ENCODE results near the gene DYTN.
"Not testable (repeated sequence)": the region's sequence is repeated elsewhere in the genome, so short reads cannot be mapped to it uniquely, and the experiment has no call there.

DYTN gene

DNA sequence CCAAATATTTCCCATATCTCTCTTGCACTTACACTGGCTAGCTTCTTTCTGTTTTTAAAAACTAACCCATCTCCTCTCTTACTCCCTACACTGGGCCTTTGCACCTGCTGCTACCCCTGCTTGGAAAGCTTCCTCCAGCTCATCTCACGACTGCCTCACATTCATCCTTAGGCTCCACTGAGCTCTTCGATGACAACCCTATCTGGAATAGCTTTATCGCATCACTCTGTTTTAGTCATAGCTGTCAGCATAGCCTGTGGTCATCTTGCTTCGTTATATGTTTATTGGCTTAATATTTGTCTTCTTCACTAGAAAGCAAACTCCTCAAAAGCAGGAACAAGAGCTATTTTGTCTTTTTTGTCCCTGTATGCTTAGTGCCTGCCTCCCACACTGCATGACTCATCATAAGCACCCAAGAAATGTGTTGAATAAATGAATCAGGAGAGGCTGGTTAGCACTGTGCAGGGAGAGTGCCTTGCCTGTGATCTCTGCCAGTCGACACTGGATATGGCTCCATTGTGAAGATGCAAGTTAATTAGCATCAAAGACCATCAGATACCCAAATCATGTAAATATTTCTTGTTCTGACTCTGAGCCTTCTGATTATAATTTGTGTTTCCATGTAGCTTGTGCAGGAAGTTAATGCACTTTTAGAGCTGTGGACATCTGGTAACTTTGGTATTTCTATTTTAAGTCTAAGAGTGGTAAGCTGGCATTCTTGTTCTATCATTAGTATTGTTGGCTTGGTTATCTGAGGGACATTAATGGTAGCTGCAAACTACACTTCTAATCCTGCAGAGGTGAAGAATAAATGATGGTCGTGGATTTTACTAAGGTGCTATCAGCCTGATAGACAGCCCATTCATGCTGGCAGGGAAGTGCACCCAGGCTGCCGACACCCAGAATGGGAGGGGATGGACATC is 10.3 kb upstream of the DYTN start:
- FAIRE-seq: no peak
- no peak for DNase-seq (ENCODE audit: insufficient read length)
- no peak for TF ChIP-seq POLR2A (IDR thresholded peaks at IDR 0.05; ENCODE audit: low read depth, low read length)
- no peak for TF ChIP-seq POLR2AphosphoS5 (IDR thresholded peaks at IDR 0.05; ENCODE audit: low read depth, low read length)
- TF ChIP-seq TAF1 (IDR thresholded peaks at IDR 0.05; ENCODE audit: borderline replicate concordance, low read depth, low read length): no peak

DNA sequence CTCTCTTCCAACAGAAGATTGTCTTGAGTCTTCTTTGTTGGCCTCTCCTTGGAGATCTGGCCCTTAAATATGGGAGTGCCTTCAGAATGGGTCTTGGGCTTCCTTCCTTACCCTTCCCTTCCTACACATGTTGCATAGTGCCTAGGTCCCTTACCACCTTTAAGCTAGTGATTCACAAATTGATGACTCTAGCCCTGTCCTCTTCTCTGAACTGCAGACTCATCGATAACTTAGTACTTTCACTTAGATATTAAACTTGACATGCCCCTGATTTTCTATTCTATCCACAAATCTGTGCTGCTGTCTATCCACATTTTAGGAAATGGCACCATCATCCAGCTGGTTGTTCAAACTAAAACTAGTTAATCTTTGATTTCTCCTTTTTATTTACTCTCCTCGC is 9.1 kb upstream of the DYTN start:
- no peak for FAIRE-seq
- no peak for TF ChIP-seq POLR2A (IDR thresholded peaks at IDR 0.05; ENCODE audit: low read depth, low read length)
- no peak for TF ChIP-seq POLR2AphosphoS5 (IDR thresholded peaks at IDR 0.05; ENCODE audit: low read depth, low read length)
- TF ChIP-seq TAF1 (IDR thresholded peaks at IDR 0.05; ENCODE audit: borderline replicate concordance, low read depth, low read length): no peak
- no peak for DNase-seq (ENCODE audit: insufficient read length)

DNA sequence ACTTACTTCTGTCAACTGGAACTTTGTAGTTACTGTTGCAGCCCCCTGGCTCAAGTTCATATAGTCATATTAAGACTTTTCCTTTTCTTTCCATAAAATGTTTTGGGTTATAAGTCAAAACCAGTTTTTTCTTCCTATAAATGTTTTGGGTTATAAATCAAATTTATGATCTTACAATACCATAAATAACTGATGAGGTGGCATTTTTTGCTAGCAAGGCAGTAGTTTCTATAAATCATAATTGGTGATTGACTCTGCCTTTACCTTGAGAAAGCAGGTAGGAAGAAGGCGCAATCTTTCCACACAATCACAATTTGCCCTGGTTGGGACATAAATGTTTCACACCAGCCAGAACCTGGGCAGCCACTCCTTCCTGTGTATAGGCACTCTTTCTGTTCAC is 5.1 kb upstream of the DYTN start:
- TF ChIP-seq POLR2AphosphoS5 (IDR thresholded peaks at IDR 0.05; ENCODE audit: low read depth, low read length) (no peak), POLR2A (IDR thresholded peaks at IDR 0.05; ENCODE audit: low read depth, low read length) (no peak), TAF1 (IDR thresholded peaks at IDR 0.05; ENCODE audit: borderline replicate concordance, low read depth, low read length) (no peak)
- DNase-seq (ENCODE audit: insufficient read length) (no peak), FAIRE-seq (no peak)

DNA sequence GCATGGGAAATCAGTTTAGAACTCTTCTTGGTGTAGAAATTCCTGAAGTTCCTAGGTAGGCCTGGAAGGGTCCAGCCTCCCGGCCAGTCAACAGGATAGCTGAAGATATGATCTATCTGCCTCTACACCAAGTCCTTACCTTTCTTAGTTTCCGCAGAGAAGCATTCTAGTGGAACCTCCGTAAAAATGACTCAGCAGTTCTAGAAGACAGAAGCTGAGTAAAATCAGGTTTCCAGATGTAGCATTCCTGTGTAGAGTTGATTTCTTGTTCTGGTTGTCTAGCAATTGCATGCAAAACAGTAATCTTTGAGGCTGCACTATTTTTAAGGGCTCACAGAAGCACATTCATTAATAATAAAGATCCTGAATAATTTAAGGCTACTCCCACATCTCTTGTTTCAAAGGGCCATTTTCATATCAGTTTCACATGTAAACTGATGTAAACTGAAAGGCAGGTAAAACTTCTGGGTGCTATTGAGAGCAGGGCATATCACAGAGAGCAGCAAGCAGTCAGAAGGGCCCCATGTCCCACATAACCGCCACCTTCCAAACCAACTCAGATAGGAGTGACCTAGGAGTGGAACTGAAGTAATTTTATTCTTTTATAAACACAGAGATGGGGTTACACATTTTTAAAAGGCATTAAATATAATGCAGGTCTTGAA is 3.2 kb upstream of the DYTN start:
- FAIRE-seq: peak; percentile 88
- DNase-seq (ENCODE audit: insufficient read length): no peak

DNA sequence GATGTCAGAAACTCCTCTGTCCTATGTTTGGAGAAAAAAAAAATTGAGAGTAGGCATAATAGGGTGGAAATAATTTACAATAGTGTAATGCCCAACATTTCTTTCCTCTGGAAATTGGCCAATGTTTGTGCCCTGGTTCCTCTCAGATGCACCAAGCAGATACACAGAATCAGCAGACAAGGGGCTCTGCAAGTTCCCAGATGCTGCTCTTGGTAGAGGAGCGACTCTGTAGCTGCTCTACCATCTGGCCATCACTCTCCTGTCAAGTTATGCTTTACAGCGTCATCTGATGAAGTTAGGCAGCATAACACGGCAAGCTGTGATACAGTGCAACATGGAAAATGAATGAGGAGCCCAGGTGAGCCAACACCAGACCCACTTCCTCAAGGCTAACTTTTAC is 1.6 kb downstream of the DYTN start:
- no peak for FAIRE-seq
- TF ChIP-seq POLR2A (IDR thresholded peaks at IDR 0.05; ENCODE audit: low read depth, low read length): no peak
- TF ChIP-seq TAF1 (IDR thresholded peaks at IDR 0.05; ENCODE audit: borderline replicate concordance, low read depth, low read length): no peak
- no peak for TF ChIP-seq POLR2AphosphoS5 (IDR thresholded peaks at IDR 0.05; ENCODE audit: low read depth, low read length)
- DNase-seq (ENCODE audit: insufficient read length): no peak

More for the DNA sequence above, 3.2 kb upstream of the DYTN start:
- no peak for TF ChIP-seq POLR2A (IDR thresholded peaks at IDR 0.05; ENCODE audit: low read depth, low read length)
- TF ChIP-seq POLR2AphosphoS5 (IDR thresholded peaks at IDR 0.05; ENCODE audit: low read depth, low read length): no peak
- TF ChIP-seq TAF1 (IDR thresholded peaks at IDR 0.05; ENCODE audit: borderline replicate concordance, low read depth, low read length): no peak

DNA sequence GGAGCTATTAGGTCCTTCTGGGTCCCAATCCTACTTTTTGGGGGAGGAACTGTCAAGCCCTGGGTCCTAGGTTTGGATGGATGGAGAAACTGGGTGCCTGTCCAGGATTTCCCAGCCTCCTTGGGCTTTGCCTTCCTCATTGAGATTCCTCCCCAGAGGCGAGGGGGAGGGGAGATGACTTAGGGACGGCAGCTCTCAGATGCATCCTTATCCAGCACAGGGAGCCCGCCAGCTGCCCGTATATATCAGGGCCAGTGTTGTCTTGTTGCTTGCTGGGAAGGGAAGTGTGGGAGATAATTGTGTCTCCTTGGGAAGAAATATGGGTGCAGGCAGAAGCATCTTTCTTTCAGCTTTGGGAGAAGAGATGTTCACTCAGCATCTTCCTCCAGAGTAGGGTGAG is 3.0 kb downstream of the DYTN start:
- FAIRE-seq: not testable (repeated sequence)

DNA sequence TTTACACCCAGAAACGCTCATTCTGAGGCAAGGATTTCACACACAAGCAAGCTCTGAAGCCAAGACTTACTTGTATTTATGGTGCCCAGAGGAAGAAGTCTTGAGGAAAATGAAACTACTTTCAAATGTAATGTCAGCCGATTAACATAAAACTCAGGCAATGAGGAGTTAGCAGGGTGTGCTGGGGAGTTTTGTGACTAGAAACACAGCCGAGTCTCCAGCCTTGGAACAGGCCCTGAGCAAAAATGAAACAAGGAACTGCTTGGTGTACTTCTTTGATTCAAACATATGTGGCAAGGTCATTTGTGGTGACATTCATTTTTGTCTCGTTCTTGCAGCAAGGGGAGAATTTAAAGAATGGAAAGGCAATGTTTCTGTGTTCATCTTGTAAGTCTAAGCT is 4.5 kb downstream of the DYTN start:
- FAIRE-seq (peak; percentile 87), DNase-seq (ENCODE audit: insufficient read length) (peak; percentile 21)
- TF ChIP-seq TAF1 (IDR thresholded peaks at IDR 0.05; ENCODE audit: borderline replicate concordance, low read depth, low read length) (no peak), POLR2A (IDR thresholded peaks at IDR 0.05; ENCODE audit: low read depth, low read length) (no peak), POLR2AphosphoS5 (IDR thresholded peaks at IDR 0.05; ENCODE audit: low read depth, low read length) (no peak)

More for the DNA sequence above, 3.0 kb downstream of the DYTN start:
- DNase-seq (ENCODE audit: insufficient read length): not testable (repeated sequence)

DNA sequence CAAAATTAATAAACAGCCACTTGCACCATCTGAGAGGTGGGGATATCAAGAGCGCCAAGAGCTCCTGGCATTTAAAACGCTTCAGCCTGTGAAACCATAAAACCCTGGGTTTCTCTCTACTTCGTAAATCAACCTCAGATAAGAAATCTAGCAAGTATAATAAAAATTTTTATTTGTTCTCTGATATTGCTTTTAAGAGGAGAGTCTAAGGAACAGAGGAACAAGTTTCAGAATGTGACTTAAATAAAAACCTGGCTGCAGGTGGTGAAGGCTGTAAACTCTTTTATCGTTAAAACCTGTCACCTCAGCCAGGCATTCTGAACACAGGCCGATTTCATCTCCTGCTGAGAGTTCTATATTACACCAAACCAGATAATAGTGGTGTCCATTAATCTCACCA is 9.9 kb downstream of the DYTN start:
- TF ChIP-seq POLR2A (IDR thresholded peaks at IDR 0.05; ENCODE audit: low read depth, low read length) (no peak), TAF1 (IDR thresholded peaks at IDR 0.05; ENCODE audit: borderline replicate concordance, low read depth, low read length) (no peak), POLR2AphosphoS5 (IDR thresholded peaks at IDR 0.05; ENCODE audit: low read depth, low read length) (no peak)
- DNase-seq (ENCODE audit: insufficient read length): no peak
- FAIRE-seq: no peak

DNA sequence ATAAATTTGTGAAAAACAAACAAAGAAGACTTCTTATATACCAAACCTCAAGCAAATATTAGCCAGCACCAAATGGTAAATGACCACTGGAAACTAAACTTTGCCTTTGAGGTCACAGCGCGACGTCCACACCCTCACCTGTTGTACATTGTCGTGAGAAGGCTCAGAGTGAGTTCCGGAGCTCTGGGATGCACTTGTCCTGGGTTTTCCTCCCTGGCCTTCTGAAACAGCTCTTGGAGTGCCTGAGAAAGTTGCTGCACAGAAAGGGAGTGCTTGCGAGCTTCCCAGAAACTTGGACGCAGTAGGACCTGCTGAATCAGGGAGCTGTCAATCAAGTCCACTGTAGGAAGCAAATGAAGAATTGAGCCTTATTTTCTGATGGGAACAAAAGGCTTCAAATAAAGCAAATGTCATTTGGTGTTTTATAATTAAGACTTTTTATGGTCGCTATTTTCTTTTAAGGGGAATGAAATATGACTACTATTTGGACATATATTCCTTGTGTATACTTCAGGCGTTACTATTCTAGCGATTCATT is 11.0 kb downstream of the DYTN start:
- no peak for TF ChIP-seq POLR2AphosphoS5 (IDR thresholded peaks at IDR 0.05; ENCODE audit: low read depth, low read length)
- TF ChIP-seq POLR2A (IDR thresholded peaks at IDR 0.05; ENCODE audit: low read depth, low read length): no peak
- no peak for TF ChIP-seq TAF1 (IDR thresholded peaks at IDR 0.05; ENCODE audit: borderline replicate concordance, low read depth, low read length)
- no peak for FAIRE-seq
- DNase-seq (ENCODE audit: insufficient read length): no peak

DNA sequence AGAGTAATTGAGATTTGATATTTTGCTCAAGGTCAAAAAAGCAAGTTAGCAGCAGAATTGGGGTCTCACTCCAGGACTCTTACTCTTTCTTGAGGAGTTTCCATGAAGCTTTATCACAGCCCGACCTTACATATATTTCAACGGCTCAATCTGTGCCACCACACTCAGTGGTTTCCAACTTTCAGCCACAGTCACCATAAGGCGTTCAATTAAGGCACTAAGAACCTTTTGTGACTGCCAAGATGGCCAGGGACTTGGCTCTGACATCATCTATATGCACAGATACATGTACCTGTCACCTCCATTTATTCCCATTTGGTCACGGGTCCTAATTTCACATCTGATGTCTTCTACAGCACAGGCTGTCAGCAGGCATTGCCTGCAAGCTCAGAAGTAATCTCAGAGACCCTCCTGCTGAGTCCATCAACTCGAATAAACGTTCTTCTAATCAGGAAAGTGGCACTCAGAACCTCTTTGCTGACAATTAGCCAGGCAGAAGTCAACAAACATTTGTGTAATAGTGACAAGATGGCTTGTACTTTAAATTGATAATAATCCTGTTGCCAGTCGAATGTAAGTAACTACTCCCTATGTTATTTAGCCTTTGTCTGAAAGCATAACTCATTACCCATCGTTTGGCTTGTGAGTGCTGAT is 16.1 kb downstream of the DYTN start:
- TF ChIP-seq POLR2AphosphoS5 (IDR thresholded peaks at IDR 0.05; ENCODE audit: low read depth, low read length) (no peak), POLR2A (IDR thresholded peaks at IDR 0.05; ENCODE audit: low read depth, low read length) (no peak), TAF1 (IDR thresholded peaks at IDR 0.05; ENCODE audit: borderline replicate concordance, low read depth, low read length) (no peak)
- FAIRE-seq: no peak
- no peak for DNase-seq (ENCODE audit: insufficient read length)

DNA sequence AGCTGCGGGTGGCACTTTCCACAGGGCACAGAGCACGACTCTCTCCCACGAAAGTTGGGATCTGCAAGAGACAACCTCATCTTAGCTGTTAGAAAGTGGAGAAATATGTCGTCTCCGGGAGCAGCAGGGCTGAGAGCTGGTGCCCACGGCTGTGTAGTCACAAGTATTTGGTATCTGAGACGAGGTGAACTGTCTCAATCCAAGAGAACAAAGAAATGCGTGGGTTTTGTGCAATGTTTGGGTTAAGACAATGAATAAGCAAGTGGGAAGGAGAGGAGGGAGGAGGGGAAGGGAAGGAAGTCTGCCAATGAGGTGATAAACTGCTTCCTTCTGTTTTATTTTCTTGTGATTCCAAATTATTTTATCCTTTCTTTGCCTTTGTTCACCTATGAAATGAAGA is 18.0 kb downstream of the DYTN start:
- TF ChIP-seq POLR2A (IDR thresholded peaks at IDR 0.05; ENCODE audit: low read depth, low read length) (no peak), POLR2AphosphoS5 (IDR thresholded peaks at IDR 0.05; ENCODE audit: low read depth, low read length) (no peak), TAF1 (IDR thresholded peaks at IDR 0.05; ENCODE audit: borderline replicate concordance, low read depth, low read length) (no peak)
- FAIRE-seq (no peak), DNase-seq (ENCODE audit: insufficient read length) (no peak)

All from GM12892 (cell line).